CD4-positive, alpha-beta T cell treated with Interferon alpha-2 for 1 hour (primary cell): ENCODE measurements around the gene MAP2K7.
"Not testable (repeated sequence)": the region's sequence is repeated elsewhere in the genome, so short reads cannot be mapped to it uniquely, and the experiment has no call there.

Experiments used
- DNase-seq, 2 donors: peaks; one replicate each; pipeline ENCODE4 v3.0.0-alpha.2; 2020 to 2022

The MAP2K7 gene

GRCh38 chr19:7932276-7932929 is 28.7 kb downstream of the MAP2K7 start:
- DNase-seq: no peak

GRCh38 chr19:7932930-7933300 is 29.2 kb downstream of the MAP2K7 start:
- DNase-seq: no peak

GRCh38 chr19:7933411-7933810 is 29.7 kb downstream of the MAP2K7 start:
- no peak for DNase-seq

- no peak for DNase-seq
Observed at GRCh38 chr19:7933828-7934725, 30.4 kb downstream of the MAP2K7 start.

- DNase-seq: no peak
Observed at GRCh38 chr19:7934766-7935165, 31.1 kb downstream of the MAP2K7 start.

DNA sequence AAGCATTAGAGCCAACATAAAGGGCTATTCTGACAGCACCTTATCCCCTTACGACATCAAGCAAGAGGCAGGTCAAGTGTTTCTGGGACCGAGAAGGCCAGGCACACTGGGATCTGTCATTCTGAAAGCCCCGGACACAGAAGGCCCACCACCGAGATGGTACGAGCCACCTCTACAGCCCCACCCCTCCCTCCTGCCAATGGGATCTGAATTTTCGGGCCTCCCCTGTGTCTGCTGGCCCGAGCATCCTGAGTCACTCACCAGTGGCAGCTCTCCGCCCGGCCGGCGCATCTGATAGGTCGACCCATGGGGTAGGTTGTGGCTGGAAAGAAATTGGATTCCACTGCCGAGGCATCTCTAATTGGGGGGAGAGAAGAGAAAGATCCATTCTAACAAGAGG is 37.2 kb downstream of the MAP2K7 start:
- DNase-seq: no peak

- DNase-seq: no peak
Observed at GRCh38 chr19:7941895-7942596, 38.4 kb downstream of the MAP2K7 start.

DNA sequence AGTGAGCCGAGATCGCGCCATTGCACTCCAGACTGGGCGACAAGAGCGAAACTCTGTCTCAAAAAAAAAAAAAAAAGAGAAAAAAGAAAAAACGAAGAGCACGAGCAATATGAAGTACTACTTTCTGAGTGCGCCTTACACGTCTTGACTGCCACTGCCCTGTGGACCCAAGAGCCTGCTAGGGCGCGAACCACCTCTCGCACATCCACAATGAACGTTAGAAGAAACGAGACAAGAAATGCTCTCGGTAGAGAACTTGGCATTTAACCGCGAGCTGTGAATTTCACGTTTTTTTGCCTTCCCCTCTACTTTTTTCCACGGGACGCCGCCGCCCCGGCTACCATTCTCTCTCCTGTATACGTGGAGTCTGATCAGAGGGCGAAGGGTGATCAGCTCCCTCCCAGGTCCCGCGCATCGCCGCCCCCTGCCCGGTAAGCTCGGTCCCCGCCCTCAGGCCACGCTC is 39.3 kb downstream of the MAP2K7 start:
- no peak for DNase-seq

- DNase-seq: peak; percentile 99
Observed at GRCh38 chr19:7943444-7944176, 39.9 kb downstream of the MAP2K7 start, which contains the start of gene TIMM44. Gene TIMM44 (minus strand): TSS chr19:7943666. CDS start chr19:7943651, 15 bp downstream.

DNA sequence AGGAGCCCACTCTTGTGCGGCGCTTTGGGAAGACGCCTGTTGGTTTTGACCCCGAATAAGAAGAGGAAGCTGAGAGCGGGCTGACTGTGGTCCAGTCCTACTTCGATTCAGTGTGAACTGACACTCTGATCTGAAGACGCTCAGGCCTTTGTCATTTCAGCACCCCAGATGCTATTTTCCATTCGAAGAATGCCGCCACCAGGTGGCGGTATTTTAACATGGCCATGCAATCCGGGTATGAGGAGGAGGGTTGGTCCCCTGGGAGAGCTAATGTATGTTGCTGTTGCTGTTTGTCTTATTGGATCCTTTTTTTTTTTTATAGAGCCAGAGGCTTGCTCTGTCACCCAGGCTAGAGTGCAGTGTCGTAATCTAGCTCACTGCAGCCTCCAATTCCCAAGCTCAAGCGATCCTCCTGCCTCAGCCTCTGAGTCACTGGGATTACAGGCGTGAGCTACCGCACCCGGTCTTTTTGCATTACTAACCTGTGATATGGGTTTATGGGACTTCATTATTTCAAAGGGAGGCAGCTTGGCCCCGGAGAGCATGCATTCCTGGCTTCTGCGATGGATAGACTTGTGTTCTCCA is 40.6 kb downstream of the MAP2K7 start:
- peak; percentile 85 to 89 for DNase-seq

GRCh38 chr19:7947939-7948338 is 44.3 kb downstream of the MAP2K7 start:
- no peak for DNase-seq

DNA sequence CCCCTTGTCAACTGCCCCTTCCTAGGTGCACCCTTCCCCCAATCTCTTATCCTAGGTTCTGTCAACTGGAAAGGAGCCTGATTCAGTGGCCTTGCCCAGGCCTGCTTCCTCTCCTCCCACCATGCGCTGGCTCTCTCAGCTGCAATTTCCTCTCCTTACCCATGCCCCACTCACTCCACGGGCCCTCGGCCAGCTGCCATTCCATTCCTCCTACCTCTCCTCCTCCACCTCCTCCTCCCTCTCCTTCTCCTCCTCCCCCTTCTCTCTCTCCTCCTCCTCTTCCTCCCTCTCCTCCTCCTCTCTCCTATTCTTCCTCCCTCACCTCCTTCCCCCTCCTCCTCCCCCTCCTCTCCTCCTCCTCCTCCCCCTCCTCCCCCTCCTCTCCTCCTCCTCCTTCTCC is 49.4 kb downstream of the MAP2K7 start:
- no peak for DNase-seq

GRCh38 chr19:7953576-7953975 is 49.9 kb downstream of the MAP2K7 start:
- DNase-seq: no peak

GRCh38 chr19:7955696-7956095 is 52.0 kb downstream of the MAP2K7 start:
- no peak for DNase-seq

- DNase-seq: no peak
Observed at GRCh38 chr19:7959211-7959610, 55.5 kb downstream of the MAP2K7 start.

DNA sequence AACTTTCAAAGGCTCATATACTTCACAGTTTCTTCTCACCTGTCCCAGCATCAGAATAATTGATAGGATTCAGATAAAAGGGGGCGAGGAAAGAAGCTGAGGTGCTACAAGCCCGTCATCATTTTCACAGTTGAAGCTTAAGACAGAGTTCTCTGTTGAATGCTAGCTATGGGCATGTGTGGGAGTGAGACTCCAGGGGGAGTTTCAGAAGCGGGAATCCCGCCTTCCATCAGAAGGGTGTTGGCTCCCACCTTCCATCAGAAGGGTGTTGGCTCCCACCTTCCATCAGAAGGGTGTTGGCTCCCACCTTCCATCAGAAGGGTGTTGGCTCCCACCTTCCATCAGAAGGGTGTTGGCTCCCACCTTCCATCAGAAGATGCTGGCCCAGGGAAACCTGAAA is 57.4 kb downstream of the MAP2K7 start:
- DNase-seq: not testable (repeated sequence)

DNA sequence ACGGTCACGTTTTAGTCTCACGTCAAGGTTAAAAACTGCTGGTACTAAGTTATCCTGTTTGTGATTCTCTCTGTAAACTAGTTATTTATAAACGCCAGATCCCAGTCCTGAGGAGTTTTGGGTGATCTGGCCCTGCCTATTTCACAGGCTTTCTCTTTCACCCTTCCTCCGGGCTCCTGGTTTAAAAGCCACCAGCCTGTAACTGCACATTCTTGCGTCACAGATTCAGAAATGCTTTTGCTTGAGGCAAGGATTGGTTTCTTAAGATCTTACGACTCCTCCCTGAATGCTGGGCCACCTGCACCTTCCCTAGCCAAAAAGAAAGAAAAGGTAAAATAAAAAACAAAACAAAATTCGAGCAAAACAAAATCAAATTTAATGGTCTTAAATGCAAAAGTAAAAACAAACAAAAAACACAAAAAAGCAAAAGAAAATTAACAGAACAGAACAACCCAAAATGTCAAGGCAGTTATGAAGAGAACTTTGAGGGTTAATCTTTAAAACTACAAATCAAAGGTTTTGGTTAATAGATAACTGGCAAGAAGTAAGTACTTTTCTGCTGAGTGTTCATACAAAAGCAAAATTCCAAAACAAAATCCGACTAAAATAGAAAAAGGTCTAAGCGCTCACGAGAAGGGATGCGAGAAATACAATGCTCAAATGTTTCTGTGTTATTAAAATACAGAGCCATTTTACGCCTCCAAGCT is 58.4 kb downstream of the MAP2K7 start:
- no peak for DNase-seq

GRCh38 chr19:7962644-7963268 is 59.1 kb downstream of the MAP2K7 start:
- DNase-seq: no peak

- DNase-seq: no peak
Observed at GRCh38 chr19:7963566-7963965, 59.9 kb downstream of the MAP2K7 start.
